Stimulated activated CD8-positive, alpha-beta memory T cell treated with anti-CD3 and anti-CD28 coated beads, Interleukin-4, amount 100 ng/mL, for 4 hours (primary cell): Measurements from ENCODE around the gene TMCC3.
"Not testable (repeated sequence)": the region's sequence is repeated elsewhere in the genome, so short reads cannot be mapped to it uniquely, and the experiment has no call there.

Experiments used
- DNase-seq, 2 donors: peaks; one replicate each; pipeline ENCODE4 v3.0.0-alpha.2; 2020; ENCODE audit warnings: low read depth in 2 of 2, low spot score in 1 of 2

The TMCC3 gene

GRCh38 chr12:94637390-94638113 lies 12.8 kb downstream of the TMCC3 start:
- no peak for DNase-seq

DNA sequence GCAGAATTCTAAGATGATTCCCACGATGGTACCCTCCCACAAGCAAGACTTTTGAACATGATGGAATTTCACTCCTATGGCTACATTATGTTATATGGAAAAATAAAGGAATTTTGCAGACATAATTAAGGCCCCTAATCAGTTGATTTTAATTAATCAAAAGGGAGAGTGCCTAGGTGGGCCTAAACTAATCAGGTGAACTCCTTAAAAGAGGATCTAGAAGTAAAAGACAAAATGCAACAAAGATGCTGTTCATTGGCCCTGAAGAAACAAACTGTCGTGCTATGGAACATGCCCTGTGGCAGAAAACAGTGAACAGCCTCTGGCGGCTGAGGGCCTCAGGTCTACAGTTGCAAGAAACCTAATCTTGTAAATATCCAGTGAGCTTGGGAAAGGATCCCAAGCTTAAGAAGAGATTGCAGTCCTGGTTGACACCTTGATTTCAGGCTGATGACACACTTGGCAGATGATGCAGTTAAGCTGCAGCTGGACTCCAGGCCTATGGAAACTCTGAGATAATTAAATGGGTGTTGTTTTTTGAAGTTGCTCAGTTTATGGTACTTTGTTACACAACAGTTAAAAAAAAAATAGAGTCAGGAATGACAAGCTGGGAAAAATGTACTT lies 13.8 kb downstream of the TMCC3 start:
- DNase-seq = no peak

GRCh38 chr12:94634717-94635116 lies 15.6 kb downstream of the TMCC3 start:
- no peak for DNase-seq

GRCh38 chr12:94633401-94633800 lies 17.0 kb downstream of the TMCC3 start:
- DNase-seq = no peak

GRCh38 chr12:94631058-94631457 lies 19.3 kb downstream of the TMCC3 start:
- no peak for DNase-seq

DNA sequence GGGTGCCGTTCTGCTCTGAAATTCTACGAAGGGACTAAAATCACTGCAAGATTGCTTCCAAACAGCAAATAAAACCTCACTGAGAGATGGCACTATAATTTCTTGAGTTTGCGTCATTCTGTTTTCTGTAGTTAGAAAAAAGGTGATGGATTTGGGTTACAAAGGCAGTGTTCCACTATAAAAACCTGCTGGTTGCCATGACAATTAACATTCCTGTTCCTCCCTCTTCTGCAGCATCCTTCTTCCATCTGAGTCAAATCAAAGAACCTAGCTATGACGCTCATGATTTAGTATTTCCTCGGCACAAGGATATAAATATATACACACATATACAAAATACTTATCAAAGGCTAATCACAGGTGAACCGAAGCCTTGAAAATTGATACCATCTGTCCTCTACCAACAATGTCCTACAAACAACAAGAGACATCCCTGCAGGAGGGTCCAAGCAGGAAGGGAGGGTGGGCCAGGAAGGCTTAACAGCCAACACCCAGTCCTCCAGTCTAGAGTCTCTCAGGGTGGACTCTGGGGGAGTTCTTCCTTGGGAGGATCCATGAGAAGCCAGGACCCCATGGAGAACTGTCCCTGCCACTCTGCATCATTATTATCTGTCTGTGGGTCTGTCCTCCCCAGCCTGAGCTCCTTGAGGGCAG lies 21.4 kb downstream of the TMCC3 start:
- no peak for DNase-seq

- DNase-seq = no peak
Measured at GRCh38 chr12:94628369-94628768, 22.0 kb downstream of the TMCC3 start.

- DNase-seq = no peak
Measured at GRCh38 chr12:94625531-94625930, 24.8 kb downstream of the TMCC3 start.

DNA sequence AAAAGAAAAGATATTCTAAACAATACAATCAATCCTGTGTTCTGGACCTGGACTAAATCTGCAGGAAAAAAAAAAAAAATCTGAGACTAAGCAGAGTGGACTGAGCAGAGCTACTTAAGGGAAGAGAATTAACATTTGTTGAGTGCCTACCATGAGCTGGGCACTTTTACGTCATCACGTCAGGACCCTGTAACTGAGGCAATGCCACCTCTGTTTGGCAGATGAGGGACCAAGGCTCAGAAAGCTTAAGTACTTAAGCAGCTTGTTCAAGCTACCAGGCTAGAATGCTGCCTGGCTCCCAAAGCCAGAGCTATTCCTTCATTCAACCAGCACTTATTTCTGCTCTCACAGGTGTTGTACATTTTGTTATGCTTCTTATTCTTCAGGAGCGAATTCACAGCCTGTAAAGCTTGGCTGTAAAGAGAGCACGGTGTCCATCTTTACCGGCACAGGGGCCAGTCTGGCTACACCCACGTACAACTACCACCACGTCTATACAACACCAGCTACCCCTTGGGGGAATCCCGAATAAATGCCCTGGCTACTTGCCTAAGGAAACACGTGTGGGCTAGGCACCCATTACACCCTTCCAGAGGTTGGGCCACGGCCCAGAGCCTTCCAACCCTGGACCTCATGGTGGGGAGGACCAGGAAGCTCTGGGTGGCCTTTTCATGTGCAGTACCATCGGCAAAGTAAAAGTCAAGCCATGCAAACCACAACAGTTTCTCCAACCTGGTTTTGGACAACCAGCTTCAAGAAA lies 27.0 kb downstream of the TMCC3 start:
- DNase-seq = no peak

GRCh38 chr12:94622475-94622874 lies 27.9 kb downstream of the TMCC3 start:
- DNase-seq = no peak

- DNase-seq = peak in 1 of 2 donors; percentile 12
Measured at GRCh38 chr12:94621662-94622359, 28.5 kb downstream of the TMCC3 start.

- no peak for DNase-seq
Measured at GRCh38 chr12:94620621-94621020, 29.7 kb downstream of the TMCC3 start.

- no peak for DNase-seq
Measured at GRCh38 chr12:94618995-94619695, 31.2 kb downstream of the TMCC3 start.

GRCh38 chr12:94617101-94617500 lies 33.3 kb downstream of the TMCC3 start:
- no peak for DNase-seq

DNA sequence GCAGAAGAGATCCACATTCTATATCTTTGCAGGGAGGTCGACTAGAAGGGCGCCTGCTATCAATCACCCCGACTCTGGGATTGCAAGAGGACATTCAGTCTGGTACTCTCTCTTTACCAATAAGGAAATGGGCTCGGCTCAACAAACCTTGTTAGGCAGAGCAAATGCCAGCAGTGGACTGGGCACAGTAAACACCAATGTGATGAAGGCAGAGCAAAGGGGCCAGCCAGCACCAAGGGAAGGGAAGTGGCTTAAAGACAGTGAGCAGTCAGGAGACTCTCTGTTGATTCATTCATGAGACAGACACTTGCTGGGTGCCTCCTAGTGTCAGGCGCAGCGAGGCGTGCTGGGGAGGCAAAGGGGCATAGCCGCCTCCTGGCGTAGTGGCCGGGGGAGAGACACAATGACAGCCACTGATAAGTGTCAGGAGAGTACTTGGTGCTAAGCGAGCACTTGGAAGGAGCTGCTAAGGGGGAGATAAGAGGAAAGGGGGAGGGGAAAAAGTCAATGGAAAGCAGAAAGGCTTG lies 34.1 kb downstream of the TMCC3 start:
- no peak for DNase-seq

DNA sequence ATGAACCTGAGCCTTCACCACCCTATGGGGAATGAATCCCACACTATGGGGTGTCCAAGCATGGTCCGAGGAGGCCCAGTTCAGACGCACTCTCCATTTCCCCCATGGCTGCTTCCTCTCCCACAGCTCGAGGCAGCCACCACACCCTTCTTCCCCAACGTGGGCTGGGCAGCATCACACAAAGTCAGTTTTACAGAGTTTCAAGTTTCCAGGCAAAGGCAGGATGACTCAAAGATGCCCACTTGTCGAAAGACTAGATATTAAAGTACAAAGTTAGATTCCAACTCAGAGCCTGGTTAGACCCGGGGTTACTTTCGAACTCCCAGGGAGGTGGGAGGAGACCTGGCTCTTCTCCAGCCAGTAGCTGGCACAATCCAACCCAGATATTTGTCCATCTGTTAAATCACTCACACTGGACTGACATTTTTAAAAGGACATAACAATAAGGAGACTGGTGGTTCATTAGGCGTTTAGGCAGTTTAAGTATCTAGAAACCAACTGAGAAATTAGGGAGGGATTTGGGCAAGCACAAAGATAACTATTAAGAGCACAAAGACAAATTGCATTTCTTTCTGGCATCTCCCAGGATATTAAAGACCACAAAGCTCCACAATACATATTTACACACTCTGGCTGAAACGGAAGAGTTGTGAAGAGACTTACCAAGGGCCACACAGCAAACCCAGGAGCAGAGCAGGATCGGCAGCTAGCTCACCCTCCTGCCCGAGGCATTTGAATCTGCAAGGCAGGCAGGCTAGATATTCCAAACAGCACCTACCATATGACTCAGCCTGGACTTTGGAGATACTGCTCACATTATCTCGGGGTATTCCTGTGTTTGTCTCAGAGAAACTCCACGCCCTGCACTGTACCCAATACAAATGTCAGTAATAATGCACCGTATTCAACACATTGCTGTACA lies 34.8 kb downstream of the TMCC3 start:
- DNase-seq = no peak

- DNase-seq = no peak
Measured at GRCh38 chr12:94614288-94614721, 36.1 kb downstream of the TMCC3 start.

- no peak for DNase-seq
Measured at GRCh38 chr12:94609917-94610443, 40.4 kb downstream of the TMCC3 start.

DNA sequence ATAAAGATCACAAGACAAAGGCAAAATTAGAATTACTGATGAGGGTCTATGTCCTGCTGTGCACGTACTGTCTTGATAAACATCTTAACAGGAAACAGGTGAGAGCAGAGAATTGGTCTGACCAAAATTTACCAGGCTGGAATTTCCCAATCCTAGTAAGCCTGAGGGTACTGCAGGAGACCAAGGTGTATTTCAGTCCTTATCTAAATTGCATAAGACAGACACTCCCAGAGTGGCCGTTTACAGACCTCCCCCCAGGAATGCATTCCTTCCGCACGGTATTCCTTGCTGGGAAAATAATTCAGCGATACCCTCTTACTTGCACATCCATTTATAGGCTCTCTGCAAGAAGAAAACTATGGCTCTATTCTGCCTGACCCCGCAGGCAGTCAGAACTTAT lies 43.5 kb downstream of the TMCC3 start:
- not testable (repeated sequence) for DNase-seq
